K562 (cell line): ENCODE data around the gene BCAM. TPM values are rescaled to one million over a fixed set of nuclear protein-coding genes. Genes with fewer than 3 reads are reported as not detected.

Experiments used
- CREB3L1 ChIP-seq: fragments of 450-650 bp; IDR thresholded peaks from 2 replicates; pipeline ENCODE4 v1.6.1; 2014; ENCODE audit warnings: low read depth, mild to moderate bottlenecking, moderate library complexity, borderline replicate concordance
- MCM5 ChIP-seq: fragments of 450-650 bp; IDR thresholded peaks from 2 replicates; pipeline ENCODE4 v1.6.1; 2016; ENCODE audit warnings: low read depth
- MLX ChIP-seq, 2 experiments: fragments of 450-650 bp in 1 of 2; sonication (generic) in 1 of 2; formaldehyde crosslinking; conservative IDR thresholded peaks; 2 replicates each; pipeline versions ENCODE4 v1.4.0 to v1.8.1; 2020 to 2022; ENCODE audit warnings: mild to moderate bottlenecking in 1 of 2, missing genetic modification reagents in 1 of 2
- NBN ChIP-seq: fragments of 450-650 bp; IDR thresholded peaks from 2 replicates; pipeline ENCODE4 v1.6.1; 2016; ENCODE audit warnings: low read depth, mild to moderate bottlenecking
- PCBP1 ChIP-seq: fragments of 200-400 bp; formaldehyde crosslinking; IDR thresholded peaks from 2 replicates; pipeline ENCODE4 v1.6.1; 2018; ENCODE audit warnings: mild to moderate bottlenecking, low read depth, low read length; ENCODE audit not compliant: poor library complexity, severe bottlenecking
- POU5F1 ChIP-seq: fragments of 150-350 bp; IDR thresholded peaks from 2 replicates; pipeline ENCODE4 v1.6.1; 2014; ENCODE audit warnings: borderline replicate concordance, low read length, low read depth, mild to moderate bottlenecking; ENCODE audit not compliant: partially characterized antibody
- RBM17 ChIP-seq: fragments of 200-400 bp; formaldehyde crosslinking; IDR thresholded peaks from 2 replicates; pipeline ENCODE4 v1.6.1; 2017; ENCODE audit warnings: low read depth, mild to moderate bottlenecking, low read length, borderline replicate concordance
- SNRNP70 ChIP-seq: fragments of 200-400 bp; formaldehyde crosslinking; optimal IDR thresholded peaks from 2 replicates; pipeline ENCODE3; 2017; ENCODE audit warnings: low read depth, low read length
- ZBTB40 ChIP-seq, 2 experiments: fragments of 450-650 bp in 1 of 2; sonication (generic) in 1 of 2; formaldehyde crosslinking in 1 of 2; IDR thresholded peaks; 2 replicates each; pipeline versions ENCODE4 v1.7.1 to v1.9.0; 2016 to 2022; ENCODE audit warnings: inconsistent platforms in 1 of 2, mild to moderate bottlenecking in 1 of 2, missing genetic modification reagents in 1 of 2
- ZNF780A ChIP-seq: fragments of 250-450 bp; sonication (Bioruptor Pico); IDR thresholded peaks from 2 replicates; pipeline ENCODE4 v1.5.0; 2021; ENCODE audit warnings: mild to moderate bottlenecking
- ZSCAN32 ChIP-seq: fragments of 450-650 bp; formaldehyde crosslinking; IDR thresholded peaks from 2 replicates; pipeline ENCODE4 v1.4.0; 2020; ENCODE audit warnings: mild to moderate bottlenecking, moderate library complexity
- polyA plus RNA-seq, 8 experiments: library from polyadenylated mRNA; depleted of rRNA in 4 of 8; stranded (reverse) in 5 of 8; unstranded in 3 of 8; fragments of >200 nt; fragmentation: Nextera tagmentation in 2 of 8; fragmentation: Illumina TruSeq in 1 of 8; extraction: Ambion mirVana in 2 of 8; extraction: Trizol in 1 of 8; gene quantifications; 2 replicates each; pipeline versions ENCODE4 v1.2.1 to v1.2.3, GENCODE V29; 2011 to 2014; ENCODE audit warnings: inconsistent platforms in 1 of 8, missing spikeins in 1 of 8
- total RNA-seq, 7 experiments: library from RNA; depleted of rRNA in 6 of 7; stranded (reverse); fragments of >200 nt in 6 of 7; fragmentation: Illumina TruSeq in 2 of 7; extraction: Trizol in 2 of 7; gene quantifications; 2 replicates each; pipeline versions ENCODE4 v1.2.1 to v1.2.3, GENCODE V29; 2011 to 2021; ENCODE audit warnings: low replicate concordance in 1 of 7

Gene BCAM
- total and polyA plus RNA-seq, 9 of the 15 experiments (the other 6 are each of a cell fraction or from before 2014, with no cell fraction given): 0.07 to 1.3 (median 0.33) TPM; not detected in 2

- TF ChIP-seq PCBP1: no peak
- no peak for TF ChIP-seq ZSCAN32 (CRISPR knock-in tag)
- no peak for TF ChIP-seq MLX (CRISPR knock-in tag; conservative IDR thresholded peaks at IDR 0.05)
- TF ChIP-seq ZNF780A (CRISPR knock-in tag): no peak
- no peak for TF ChIP-seq MCM5
- 0 out of 2 replicates have a peak, but pooled peaks have one; percentile 50 for TF ChIP-seq ZBTB40 (IDR thresholded peaks at IDR 0.05)
- no peak for TF ChIP-seq ZBTB40 (CRISPR knock-in tag; IDR thresholded peaks at IDR 0.05)
- no peak for TF ChIP-seq POU5F1
- peak; percentile 53; the same call in 1 of the 2 replicates for TF ChIP-seq CREB3L1
- no peak for TF ChIP-seq NBN
- TF ChIP-seq SNRNP70: no peak
- no peak for TF ChIP-seq RBM17
Measured at GRCh38 chr19:44847144-44848035, 38.5 kb downstream of the BCAM start (continued).
